ENCODE results near the gene UNKL. TPM values are rescaled to one million over a fixed set of nuclear protein-coding genes. Genes with fewer than 3 reads are reported as not detected.

UNKL gene
- total RNA-seq, 1 experiment from 2014 or later = 18.8 TPM

- no peak overlapping the region for H3K4me3 ChIP-seq (ENCODE audit: low read length)
- DNase-seq (no peak), ATAC-seq (no peak)
- no TSS peak for BruUV-seq (replicated peaks)
- H3F3A ChIP-seq (ENCODE audit: low read length, unreplicated experiment) = no peaks in the 10 kb centered on the region
- intact Hi-C loops (cut with micrococcal nuclease) = no loop called here
- ChIA-PET CTCF (no interaction called here), POLR2A (ENCODE audit: unreplicated experiment) (no interaction called here)
- H3K4me2 ChIP-seq (ENCODE audit: low read length) = no peak overlapping the region
- no peaks in the 10 kb centered on the region for H3K9me2 ChIP-seq (replicated peaks; ENCODE audit: low read length)
- TF ChIP-seq EZH2 (IDR thresholded peaks at IDR 0.05; ENCODE audit: low read length, unreplicated experiment) (no peak), CTCF (conservative IDR thresholded peaks at IDR 0.05; ENCODE audit: low read depth, low read length) (no peak), EZH2phosphoT487 (IDR thresholded peaks at IDR 0.05; ENCODE audit: borderline replicate concordance, low read length) (no peak)
- no peak overlapping the region for H2AFZ ChIP-seq (ENCODE audit: low read length)
- no peaks in the 10 kb centered on the region for H3K27me3 ChIP-seq (ENCODE audit: low read length)
- H3K36me3 ChIP-seq (ENCODE audit: low read depth, low read length) = no peaks in the 10 kb centered on the region
- H3K9me3 ChIP-seq (ENCODE audit: low read length) = no peaks in the 10 kb centered on the region
- no peaks in the 10 kb centered on the region for H4K20me1 ChIP-seq (ENCODE audit: low read length)
- no peak overlapping the region for H3K27ac ChIP-seq (ENCODE audit: low read length)
- no peak overlapping the region for H3K9ac ChIP-seq (ENCODE audit: low read length)
- H3K4me1 ChIP-seq (ENCODE audit: insufficient read depth, low read length) = peaks cover 12% of the 10 kb centered on the region; the same call in 1 of the 2 replicates
- H3K79me2 ChIP-seq (ENCODE audit: low read length) = no peaks in the 10 kb centered on the region
Measured at GRCh38 chr16:1334739-1335138, 79.8 kb downstream of the UNKL start.

- no peaks in the 10 kb centered on the region for H3F3A ChIP-seq (ENCODE audit: low read length, unreplicated experiment)
- peak overlapping the region; percentile 75 for H3K4me2 ChIP-seq (ENCODE audit: low read length)
- CTCF ChIA-PET = interaction anchor here (0.6 kb wide), 1 partner anchor 9 kb away, joined by 3 read pairs; no protein-coding TSS in a partner anchor
Measured at GRCh38 chr16:1333854-1334700, 80.4 kb downstream of the UNKL start.

More at GRCh38 chr16:1333854-1334700, 80.4 kb downstream of the UNKL start:
- H3K27ac ChIP-seq (ENCODE audit: low read length) = no peak overlapping the region
- intact Hi-C loops (cut with micrococcal nuclease) = no loop called here
- H3K27me3 ChIP-seq (ENCODE audit: low read length) = no peaks in the 10 kb centered on the region
- no peaks in the 10 kb centered on the region for H3K79me2 ChIP-seq (ENCODE audit: low read length)
- H4K20me1 ChIP-seq (ENCODE audit: low read length) = no peaks in the 10 kb centered on the region
- no peak for DNase-seq
- no TSS peak for BruUV-seq (replicated peaks)
- no peak for ATAC-seq
- peaks cover 12% of the 10 kb centered on the region; the same call in 1 of the 2 replicates for H3K4me1 ChIP-seq (ENCODE audit: insufficient read depth, low read length)
- H2AFZ ChIP-seq (ENCODE audit: low read length) = no peak overlapping the region
- no peaks in the 10 kb centered on the region for H3K9me2 ChIP-seq (replicated peaks; ENCODE audit: low read length)
- no peaks in the 10 kb centered on the region for H3K9me3 ChIP-seq (ENCODE audit: low read length)
- peak overlapping the region; percentile 56 for H3K4me3 ChIP-seq (ENCODE audit: low read length)
- TF ChIP-seq CTCF (conservative IDR thresholded peaks at IDR 0.05; ENCODE audit: low read depth, low read length) = no peak
- TF ChIP-seq EZH2 (IDR thresholded peaks at IDR 0.05; ENCODE audit: low read length, unreplicated experiment) = no peak
- no peak for TF ChIP-seq EZH2phosphoT487 (IDR thresholded peaks at IDR 0.05; ENCODE audit: borderline replicate concordance, low read length)
- H3K36me3 ChIP-seq (ENCODE audit: low read depth, low read length) = no peaks in the 10 kb centered on the region
- POLR2A ChIA-PET (ENCODE audit: unreplicated experiment) = no interaction called here
- no peak overlapping the region for H3K9ac ChIP-seq (ENCODE audit: low read length)
